Gastrocnemius medialis (tissue), 4 donors: ENCODE results near the gene CFAP100.

Source experiments
- POLR2A ChIP-seq, 2 donors: fragments of 450-650 bp; IDR thresholded peaks; one replicate each; pipeline ENCODE4 v1.6.1; 2017; ENCODE audit warnings: antibody characterized with exemption in 2 of 2, mild to moderate bottlenecking in 2 of 2, moderate library complexity in 2 of 2
- TF ChIP-seq, protein P1 (sequence below), 5 experiments: fragments of 450-650 bp in 3 of 5; fragments of 200-600 bp in 2 of 5; sonication (generic) in 2 of 5; IDR thresholded peaks in 4 of 5; conservative IDR thresholded peaks in 1 of 5; 1 replicate in 4 of 5; 2 replicates in 1 of 5; pipeline ENCODE4 v1.5.1; 2016 to 2019; ENCODE audit warnings: antibody characterized with exemption in 5 of 5, mild to moderate bottlenecking in 3 of 5, moderate library complexity in 3 of 5

DNA sequence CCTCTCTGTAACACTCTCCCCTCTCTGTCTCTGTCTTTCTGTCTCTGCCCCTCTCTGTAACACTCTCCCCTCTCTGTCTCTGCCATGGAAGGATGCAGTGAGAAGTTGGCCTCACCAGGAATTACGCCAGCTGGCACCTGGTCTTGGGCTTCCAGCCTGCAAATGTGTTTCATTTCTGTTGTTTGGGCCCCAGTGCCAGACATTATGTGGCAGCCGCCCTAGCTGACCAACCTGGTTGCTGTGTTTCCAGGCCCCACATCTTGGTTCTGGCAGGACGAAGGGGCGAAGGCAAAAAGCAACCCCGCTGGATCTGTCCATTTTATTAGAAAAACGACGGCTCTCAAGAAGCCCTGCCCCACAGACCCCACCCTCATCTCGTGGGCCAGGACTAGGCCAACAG, 86.2 kb downstream of the CFAP100 start:
- TF ChIP-seq POLR2A (IDR thresholded peaks at IDR 0.05), result no peak
- TF ChIP-seq, protein P1, sequence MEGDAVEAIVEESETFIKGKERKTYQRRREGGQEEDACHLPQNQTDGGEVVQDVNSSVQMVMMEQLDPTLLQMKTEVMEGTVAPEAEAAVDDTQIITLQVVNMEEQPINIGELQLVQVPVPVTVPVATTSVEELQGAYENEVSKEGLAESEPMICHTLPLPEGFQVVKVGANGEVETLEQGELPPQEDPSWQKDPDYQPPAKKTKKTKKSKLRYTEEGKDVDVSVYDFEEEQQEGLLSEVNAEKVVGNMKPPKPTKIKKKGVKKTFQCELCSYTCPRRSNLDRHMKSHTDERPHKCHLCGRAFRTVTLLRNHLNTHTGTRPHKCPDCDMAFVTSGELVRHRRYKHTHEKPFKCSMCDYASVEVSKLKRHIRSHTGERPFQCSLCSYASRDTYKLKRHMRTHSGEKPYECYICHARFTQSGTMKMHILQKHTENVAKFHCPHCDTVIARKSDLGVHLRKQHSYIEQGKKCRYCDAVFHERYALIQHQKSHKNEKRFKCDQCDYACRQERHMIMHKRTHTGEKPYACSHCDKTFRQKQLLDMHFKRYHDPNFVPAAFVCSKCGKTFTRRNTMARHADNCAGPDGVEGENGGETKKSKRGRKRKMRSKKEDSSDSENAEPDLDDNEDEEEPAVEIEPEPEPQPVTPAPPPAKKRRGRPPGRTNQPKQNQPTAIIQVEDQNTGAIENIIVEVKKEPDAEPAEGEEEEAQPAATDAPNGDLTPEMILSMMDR (IDR thresholded peaks at IDR 0.05 in 4 of 5, conservative IDR thresholded peaks at IDR 0.05 in 1 of 5), result no peak
